Lung (tissue), 12 donors: Measurements from ENCODE around the gene LDLRAD4. TPM values are rescaled to one million over a fixed set of nuclear protein-coding genes. Genes with fewer than 3 reads are reported as not detected.

Experiments used
- ATAC-seq: fragments of 200-7000 bp; cut with Tn5 transposase; one replicate; pipeline ENCODE4 v1.9.1; 2020; ENCODE audit warnings: moderate number of reproducible peaks; ENCODE audit not compliant: insufficient read depth, low FRiP score
- DNase-seq, 3 donors: peaks; one replicate each; pipeline ENCODE4 v3.0.0-alpha.2; 2013 to 2017
- H3K27ac ChIP-seq, 2 donors: one replicate each; pipeline ENCODE4 v1.5.1; 2013; ENCODE audit warnings: mild to moderate bottlenecking in 2 of 2, moderate library complexity in 2 of 2, control low read depth in 1 of 2, inconsistent platforms in 1 of 2, low read depth in 1 of 2, low read length in 1 of 2
- H3K27me3 ChIP-seq, 3 donors: one replicate each; pipeline ENCODE4 v1.5.1; 2013; ENCODE audit warnings: low read length in 2 of 3; ENCODE audit not compliant: control insufficient read depth in 3 of 3, insufficient read depth in 3 of 3
- H3K36me3 ChIP-seq, 4 donors: one replicate each; pipeline ENCODE4 v1.5.1; 2013; ENCODE audit warnings: low read length in 4 of 4, mild to moderate bottlenecking in 1 of 4, moderate library complexity in 1 of 4; ENCODE audit not compliant: control insufficient read depth in 4 of 4, insufficient read depth in 4 of 4
- H3K4me1 ChIP-seq, 5 donors: one replicate each; pipeline ENCODE4 v1.5.1; 2013; ENCODE audit warnings: low read length in 5 of 5, mild to moderate bottlenecking in 2 of 5, moderate library complexity in 1 of 5; ENCODE audit not compliant: control insufficient read depth in 5 of 5, insufficient read depth in 5 of 5
- H3K4me3 ChIP-seq: one replicate; pipeline ENCODE4 v1.5.1; 2013; ENCODE audit warnings: mild to moderate bottlenecking, control low read depth, moderate library complexity
- H3K9ac ChIP-seq, 2 donors: one replicate each; pipeline ENCODE4 v1.5.1; 2013; ENCODE audit warnings: low read length in 2 of 2, control low read depth in 1 of 2; ENCODE audit not compliant: insufficient read depth in 1 of 2
- H3K9me3 ChIP-seq, 4 donors: one replicate each; pipeline ENCODE4 v1.5.1; 2013; ENCODE audit warnings: low read length in 3 of 4, mild to moderate bottlenecking in 1 of 4, moderate library complexity in 1 of 4; ENCODE audit not compliant: control insufficient read depth in 4 of 4, insufficient read depth in 3 of 4
- CTCF ChIP-seq: IDR thresholded peaks from 2 replicates; pipeline ENCODE4 v1.5.1; 2012; ENCODE audit warnings: mild to moderate bottlenecking; ENCODE audit errors: control extremely low read depth, extremely low read depth
- WGBS, 2 donors: extraction: QIAGEN DNeasy Blood & Tissue Kit; methylation state at CpG; one replicate each; pipeline ENCODE4 v1.1.7; 2013; 5-methylcytosine and 5-hydroxymethylcytosine counted together
- polyA plus RNA-seq, 2 donors: library from polyadenylated mRNA; stranded (reverse); fragments of 200-250 nt; gene quantifications; one replicate each; pipeline ENCODE4 v1.2.1, GENCODE V29; 2013
- total RNA-seq, 2 donors: library from RNA; depleted of rRNA in 1 of 2; stranded (reverse); fragments of >200 nt in 1 of 2; gene quantifications; one replicate each; pipeline ENCODE4 v1.2.1, GENCODE V29; 2014 to 2021
- donor health status: control.
- donor health status: control.
- donor health status: Bipolar disorder and iron deficiency.
- donor health status: healthy.
- donor health status: DM: yes; HTN: yes; CAD: no.

The LDLRAD4 gene
- total and polyA plus RNA-seq, 4 donors: 3.2 to 62.4 (median 19.9) TPM

- ATAC-seq: no peak
- H3K4me1 ChIP-seq: peaks cover 2 to 13% (median 8%) of the 10 kb centered on the region in 5 donors
- no peak overlapping the region for H3K9ac ChIP-seq
- no peak for DNase-seq
- peaks cover 0 to 10% (median 0%) of the 10 kb centered on the region in 3 donors for H3K27me3 ChIP-seq
- H3K27ac ChIP-seq: no peak overlapping the region
- 87 to 90% methylated on average over 8 of the region's 8 CpGs for WGBS, 2 donors
- H3K36me3 ChIP-seq: peaks cover 0 to 3% (median under 1%) of the 10 kb centered on the region in 4 donors
- no peak for TF ChIP-seq CTCF
- H3K4me3 ChIP-seq: no peak overlapping the region
- no peaks in the 10 kb centered on the region for H3K9me3 ChIP-seq
These were observed 226.1 kb downstream of the LDLRAD4 start for GRCh38 chr18:13444430-13445240.

DNA sequence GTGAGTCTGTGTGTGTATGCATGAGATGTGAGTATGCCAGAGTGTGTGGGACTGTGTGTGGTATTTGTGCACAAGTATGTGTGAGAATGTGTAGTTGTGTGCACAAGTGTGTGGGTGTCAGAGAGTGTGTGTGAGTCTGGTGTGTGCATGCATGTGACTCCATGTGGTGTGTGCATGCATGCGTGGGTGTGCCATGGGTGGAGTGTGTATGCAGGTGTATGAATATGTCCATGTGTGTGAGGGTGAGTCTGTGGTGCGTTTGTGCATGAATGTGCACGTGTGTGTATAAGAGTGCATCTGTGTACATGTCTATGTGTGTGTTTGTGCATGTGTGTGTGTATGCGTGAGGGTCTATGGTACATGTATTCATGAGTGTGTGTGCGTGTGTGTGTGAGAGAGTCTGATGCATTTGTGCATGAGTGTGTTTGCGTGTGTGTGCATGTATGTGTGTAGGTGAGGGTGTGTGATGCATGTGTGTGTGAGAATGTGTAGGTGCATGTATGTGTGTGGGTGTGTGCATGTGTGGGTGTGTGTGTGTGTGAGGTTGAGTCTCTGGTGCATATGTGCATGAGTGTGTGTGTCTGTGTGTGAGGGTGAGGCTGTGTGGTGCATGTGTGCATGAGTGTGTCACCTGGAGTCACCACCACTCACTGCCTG, 226.8 kb downstream of the LDLRAD4 start:
- ATAC-seq (no peak), DNase-seq (no peak)
- Histone ChIP-seq H3K4me1 (peaks cover 2 to 13% (median 8%) of the 10 kb centered on the region in 5 donors), H3K9me3 (no peaks in the 10 kb centered on the region), H3K4me3 (no peak overlapping the region), H3K36me3 (peaks cover 0 to 3% (median 0%) of the 10 kb centered on the region in 4 donors), H3K27ac (no peak overlapping the region), H3K27me3 (peaks cover 0 to 10% (median 0%) of the 10 kb centered on the region in 3 donors), H3K9ac (no peak overlapping the region)
- TF ChIP-seq CTCF: no peak
- 75 to 85% methylated on average over 6 of the region's 6 CpGs for WGBS, 2 donors

- 80 to 83% methylated on average over 6 of the region's 6 CpGs for WGBS, 2 donors
- no peak overlapping the region for H3K9ac ChIP-seq
- no peaks in the 10 kb centered on the region for H3K9me3 ChIP-seq
- DNase-seq (no peak), ATAC-seq (no peak)
- peaks cover 0 to 10% (median 0%) of the 10 kb centered on the region in 3 donors for H3K27me3 ChIP-seq
- peaks cover 2 to 13% (median 8%) of the 10 kb centered on the region in 5 donors for H3K4me1 ChIP-seq
- TF ChIP-seq CTCF: no peak
- no peak overlapping the region for H3K27ac ChIP-seq
- H3K4me3 ChIP-seq: no peak overlapping the region
- peaks cover 0 to 2% (median 0%) of the 10 kb centered on the region in 4 donors for H3K36me3 ChIP-seq
These were observed 227.5 kb downstream of the LDLRAD4 start for GRCh38 chr18:13446024-13446423.
